ENCODE data around the gene TOP2B.

DNA sequence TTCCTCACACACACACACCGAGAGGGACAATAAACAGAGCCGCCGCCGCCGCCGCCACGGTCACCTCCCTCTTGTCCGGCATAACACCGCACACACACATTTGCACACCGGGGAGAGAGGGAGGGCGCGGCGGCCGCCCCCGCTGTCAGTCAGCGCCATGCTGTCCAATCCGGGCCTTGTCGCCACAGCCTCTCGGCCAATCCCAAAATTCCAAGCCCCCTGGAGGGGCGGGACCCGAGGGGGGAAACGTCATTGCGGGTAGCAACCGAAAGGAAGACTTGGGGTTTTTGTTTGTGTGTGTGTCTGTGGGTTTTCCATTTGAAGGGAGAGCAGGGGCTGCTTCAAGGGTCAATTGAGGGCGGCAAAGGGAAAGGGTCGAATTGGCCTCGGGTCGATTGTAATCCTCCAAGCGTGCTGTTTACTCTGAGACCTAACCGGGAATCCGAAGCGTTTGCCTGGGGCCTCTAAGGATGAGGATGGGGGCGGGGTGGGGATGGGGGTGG, at the start of gene TOP2B:
- TF ChIP-seq, protein P1, sequence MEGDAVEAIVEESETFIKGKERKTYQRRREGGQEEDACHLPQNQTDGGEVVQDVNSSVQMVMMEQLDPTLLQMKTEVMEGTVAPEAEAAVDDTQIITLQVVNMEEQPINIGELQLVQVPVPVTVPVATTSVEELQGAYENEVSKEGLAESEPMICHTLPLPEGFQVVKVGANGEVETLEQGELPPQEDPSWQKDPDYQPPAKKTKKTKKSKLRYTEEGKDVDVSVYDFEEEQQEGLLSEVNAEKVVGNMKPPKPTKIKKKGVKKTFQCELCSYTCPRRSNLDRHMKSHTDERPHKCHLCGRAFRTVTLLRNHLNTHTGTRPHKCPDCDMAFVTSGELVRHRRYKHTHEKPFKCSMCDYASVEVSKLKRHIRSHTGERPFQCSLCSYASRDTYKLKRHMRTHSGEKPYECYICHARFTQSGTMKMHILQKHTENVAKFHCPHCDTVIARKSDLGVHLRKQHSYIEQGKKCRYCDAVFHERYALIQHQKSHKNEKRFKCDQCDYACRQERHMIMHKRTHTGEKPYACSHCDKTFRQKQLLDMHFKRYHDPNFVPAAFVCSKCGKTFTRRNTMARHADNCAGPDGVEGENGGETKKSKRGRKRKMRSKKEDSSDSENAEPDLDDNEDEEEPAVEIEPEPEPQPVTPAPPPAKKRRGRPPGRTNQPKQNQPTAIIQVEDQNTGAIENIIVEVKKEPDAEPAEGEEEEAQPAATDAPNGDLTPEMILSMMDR (IDR thresholded peaks at IDR 0.05): no peak
- TF ChIP-seq POLR2A (IDR thresholded peaks at IDR 0.05): peak; percentile 94 to 99

All from uterus (tissue), 2 donors.